ENCODE measurements around the gene MAP10. TPM values are rescaled to one million over a fixed set of nuclear protein-coding genes. Genes with fewer than 3 reads are reported as not detected.

MAP10 gene
- total RNA-seq, 1 experiment from 2014 or later = 1.2 TPM

DNA sequence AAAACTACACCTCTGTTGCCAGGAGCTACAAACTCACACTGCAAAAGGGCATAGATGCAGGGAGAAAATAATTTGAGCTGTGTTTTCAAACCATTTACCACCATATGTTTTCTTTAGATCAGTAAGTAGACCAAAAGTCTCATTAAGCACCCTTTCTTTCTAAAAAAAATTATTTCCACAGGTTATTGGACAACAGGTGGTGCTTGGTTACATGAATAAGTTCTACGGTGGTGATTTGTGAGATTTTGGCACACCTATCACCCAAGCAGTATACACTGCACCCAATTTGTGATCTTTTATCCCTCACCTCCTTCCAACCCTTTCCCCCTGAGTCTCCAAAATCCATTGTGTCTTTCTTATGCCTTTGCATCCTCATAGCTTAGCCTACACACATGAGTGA, 21.1 kb downstream of the MAP10 start:
- no peaks in the 10 kb centered on the region for H3K4me1 Mint-ChIP-seq

More for the DNA sequence above, 21.1 kb downstream of the MAP10 start:
- Histone ChIP-seq H4K91ac (ENCODE audit: insufficient read length, low read depth, low read length) (no peak overlapping the region), H3K27ac (ENCODE audit: insufficient read length, low read depth, low read length) (no peak overlapping the region), H4K8ac (replicated peaks; ENCODE audit: insufficient read length, low read depth, low read length) (no peak overlapping the region), H2AFZ (ENCODE audit: low read length) (no peak overlapping the region), H3K9ac (ENCODE audit: extremely low read depth, insufficient read length, low read length) (no peak overlapping the region), H3K79me2 (ENCODE audit: insufficient read depth, low read length) (no peaks in the 10 kb centered on the region), H4K20me1 (ENCODE audit: control insufficient read depth, insufficient read depth, insufficient read length) (no peaks in the 10 kb centered on the region), H3K4me1 (ENCODE audit: insufficient read depth, low read length) (no peaks in the 10 kb centered on the region), H3K23ac (ENCODE audit: insufficient read length, low read depth, low read length) (no peak overlapping the region), H2AK5ac (ENCODE audit: insufficient read length, low read length) (no peak overlapping the region), H3K14ac (ENCODE audit: insufficient read depth, low read length) (no peak overlapping the region), H4K5ac (ENCODE audit: insufficient read length, low read depth, low read length) (no peak overlapping the region), H2BK120ac (ENCODE audit: low read depth, low read length, poor library complexity, severe bottlenecking) (no peak overlapping the region), H3K4me2 (ENCODE audit: insufficient read depth, insufficient read length, low read length) (no peak overlapping the region), H3K4ac (ENCODE audit: low read depth, low read length) (no peak overlapping the region), H3K56ac (ENCODE audit: insufficient read length, low read depth, low read length) (no peak overlapping the region), H3K9me3 (ENCODE audit: control insufficient read depth, low read depth, low read length) (no peaks in the 10 kb centered on the region), H3K18ac (ENCODE audit: insufficient read length, low read depth, low read length) (no peak overlapping the region), H3K23me2 (ENCODE audit: insufficient read length, low read depth, low read length, poor library complexity, severe bottlenecking) (no peaks in the 10 kb centered on the region), H3T11ph (ENCODE audit: low read length) (no peak overlapping the region), H2BK12ac (ENCODE audit: insufficient read length, low read depth, low read length) (no peak overlapping the region), H2BK5ac (ENCODE audit: insufficient read length, low read length) (no peak overlapping the region), H2BK20ac (ENCODE audit: low read depth, low read length, poor library complexity, severe bottlenecking) (no peak overlapping the region), H3K79me1 (ENCODE audit: insufficient read depth, low read depth, low read length, poor library complexity, severe bottlenecking) (no peaks in the 10 kb centered on the region), H2BK15ac (ENCODE audit: low read depth, low read length) (no peak overlapping the region), H3K27me3 (ENCODE audit: insufficient read depth, low read length) (no peaks in the 10 kb centered on the region)
- TF ChIP-seq, protein P1, sequence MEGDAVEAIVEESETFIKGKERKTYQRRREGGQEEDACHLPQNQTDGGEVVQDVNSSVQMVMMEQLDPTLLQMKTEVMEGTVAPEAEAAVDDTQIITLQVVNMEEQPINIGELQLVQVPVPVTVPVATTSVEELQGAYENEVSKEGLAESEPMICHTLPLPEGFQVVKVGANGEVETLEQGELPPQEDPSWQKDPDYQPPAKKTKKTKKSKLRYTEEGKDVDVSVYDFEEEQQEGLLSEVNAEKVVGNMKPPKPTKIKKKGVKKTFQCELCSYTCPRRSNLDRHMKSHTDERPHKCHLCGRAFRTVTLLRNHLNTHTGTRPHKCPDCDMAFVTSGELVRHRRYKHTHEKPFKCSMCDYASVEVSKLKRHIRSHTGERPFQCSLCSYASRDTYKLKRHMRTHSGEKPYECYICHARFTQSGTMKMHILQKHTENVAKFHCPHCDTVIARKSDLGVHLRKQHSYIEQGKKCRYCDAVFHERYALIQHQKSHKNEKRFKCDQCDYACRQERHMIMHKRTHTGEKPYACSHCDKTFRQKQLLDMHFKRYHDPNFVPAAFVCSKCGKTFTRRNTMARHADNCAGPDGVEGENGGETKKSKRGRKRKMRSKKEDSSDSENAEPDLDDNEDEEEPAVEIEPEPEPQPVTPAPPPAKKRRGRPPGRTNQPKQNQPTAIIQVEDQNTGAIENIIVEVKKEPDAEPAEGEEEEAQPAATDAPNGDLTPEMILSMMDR (conservative IDR thresholded peaks at IDR 0.05) = no peak
- H3K9me3 Mint-ChIP-seq = peaks cover 0 to 5% of the 10 kb centered on the region in 2 experiments; a peak in 1 of 5 replicates
- WGBS (ENCODE audit: extremely low coverage, insufficient read length, low lambda C conversion rate) = no CpG with 5 or more reads among the region's 1 CpG
- no peak overlapping the region for H3K4me3 Mint-ChIP-seq
- H3K27ac Mint-ChIP-seq = no peak overlapping the region
- peaks cover 3% of the 10 kb centered on the region for H3K27me3 Mint-ChIP-seq (ENCODE audit: low read depth)
- no peak for DNase-seq
- peaks cover 0 to 4% (median 0%) of the 10 kb centered on the region in 3 experiments; a peak in 1 of 7 replicates for H3K36me3 Mint-ChIP-seq (ENCODE audit: insufficient read depth in 1 of 3, low read depth in 3 of 3)
